ENCODE data around the gene PNPLA7.

The PNPLA7 gene

GRCh38 chr9:137492464-137493363 is 57.5 kb downstream of the PNPLA7 start:
- no peak for DNase-seq

GRCh38 chr9:137491735-137492432 is 58.3 kb downstream of the PNPLA7 start:
- no peak for DNase-seq

GRCh38 chr9:137490532-137491186 is 59.5 kb downstream of the PNPLA7 start:
- DNase-seq = no peak

- no peak for DNase-seq
These were observed 61.3 kb downstream of the PNPLA7 start for GRCh38 chr9:137488906-137489305.

- DNase-seq = no peak
These were observed 61.9 kb downstream of the PNPLA7 start for GRCh38 chr9:137488327-137488653.

GRCh38 chr9:137487454-137488326 is 62.5 kb downstream of the PNPLA7 start:
- no peak for DNase-seq

- no peak for DNase-seq
These were observed 63.4 kb downstream of the PNPLA7 start for GRCh38 chr9:137486545-137487453.

- DNase-seq = no peak
These were observed 64.1 kb downstream of the PNPLA7 start for GRCh38 chr9:137486141-137486490.

- DNase-seq = no peak
These were observed 64.7 kb downstream of the PNPLA7 start for GRCh38 chr9:137485343-137486140.

- no peak for DNase-seq
These were observed 65.5 kb downstream of the PNPLA7 start for GRCh38 chr9:137484551-137485315.

GRCh38 chr9:137482094-137482781 is 68.0 kb downstream of the PNPLA7 start:
- DNase-seq = peak; percentile 30

GRCh38 chr9:137480686-137481683 is 69.2 kb downstream of the PNPLA7 start:
- no peak for DNase-seq

GRCh38 chr9:137479892-137480685 is 70.1 kb downstream of the PNPLA7 start:
- no peak for DNase-seq

GRCh38 chr9:137478962-137479861 is 71.0 kb downstream of the PNPLA7 start:
- DNase-seq = no peak

GRCh38 chr9:137478613-137478961 is 71.6 kb downstream of the PNPLA7 start:
- no peak for DNase-seq
